ENCODE results near the gene IGFBP3. TPM values are rescaled to one million over a fixed set of nuclear protein-coding genes. Genes with fewer than 3 reads are reported as not detected.

Gene IGFBP3
- total and polyA plus RNA-seq, 2 of the 13 experiments (the other 11 are each of a cell fraction or from before 2014, with no cell fraction given): 57.5 TPM; not detected in 1

GRCh38 chr7:45924283-45924682 is 3.2 kb upstream of the IGFBP3 start:
- no peak overlapping the region for H3K4me2 ChIP-seq (ENCODE audit: low read depth, low read length)
- in situ Hi-C loops (cut with HindIII; ENCODE audit: extremely low pct_ligation_motif_present, low pct_unique_long_range_greater_than_20kb): loop anchor here (5.0 kb wide), 2 partner anchors 428 to 1163 kb away; no protein-coding TSS in a partner anchor
- intact Hi-C loops (cut with micrococcal nuclease; ENCODE audit: unreplicated experiment): loop anchor here (10.0 kb wide), 1 partner anchor 291 kb away; no protein-coding TSS in a partner anchor

DNA sequence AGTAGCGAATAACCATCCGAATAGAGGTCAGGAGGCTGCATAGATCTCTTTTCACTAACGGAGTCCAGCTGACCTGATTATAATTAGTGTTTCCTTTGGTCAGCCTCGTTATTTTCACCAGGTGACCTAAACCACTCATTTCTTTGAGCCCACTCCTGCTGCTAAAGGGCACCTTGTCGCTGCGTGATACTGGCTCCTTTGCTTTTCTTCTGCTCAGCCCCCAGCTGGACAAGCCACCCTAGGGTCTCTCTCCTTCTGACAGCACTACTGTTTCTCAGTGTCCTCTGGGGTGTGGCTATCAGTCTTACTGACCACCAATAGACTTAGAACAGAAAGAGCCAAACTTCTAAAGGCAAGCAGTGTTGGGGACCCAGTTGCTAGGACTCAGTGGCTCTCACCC is 2.7 kb upstream of the IGFBP3 start:
- POLR2A ChIA-PET: interaction anchor here (1.1 kb wide), 1 partner anchor 42 kb away, joined by 3 read pairs; no protein-coding TSS in a partner anchor
- CTCF ChIA-PET (ENCODE audit: low intra/inter-chr PET ratio, low total read pairs): interaction anchor here (1.6 to 2.9 kb wide), 4 partner anchors 15 to 1165 kb away, joined by 3 to 52 read pairs (median 10); no protein-coding TSS in a partner anchor

More at GRCh38 chr7:45924283-45924682, 3.2 kb upstream of the IGFBP3 start:
- H3K9ac ChIP-seq (ENCODE audit: insufficient read depth, low read depth, low read length): no peak overlapping the region
- BruUV-seq (replicated peaks): no TSS peak
- no peak for FAIRE-seq
- peaks cover 17% of the 10 kb centered on the region; the same call in 1 of the 2 replicates for H3K4me1 ChIP-seq (ENCODE audit: insufficient read depth, low read length)
- H4K20me1 ChIP-seq (ENCODE audit: insufficient read depth, low read length): no peaks in the 10 kb centered on the region
- no peaks in the 10 kb centered on the region for H3K9me3 ChIP-seq (ENCODE audit: low read length)
- H3K27me3 ChIP-seq (ENCODE audit: control insufficient read depth in 1 of 2, insufficient read depth in 2 of 2, low read length in 2 of 2): peaks cover 5 to 41% of the 10 kb centered on the region in 2 experiments; a peak in 4 of 5 replicates
- CTCF ChIA-PET (ENCODE audit: low intra/inter-chr PET ratio, low total read pairs): interaction anchor here (1.6 to 2.9 kb wide), 2 partner anchors 15 to 428 kb away, joined by 3 to 52 read pairs; no protein-coding TSS in a partner anchor
- no peak overlapping the region for H3K4me3 ChIP-seq (replicated peaks in 1 of 3; ENCODE audit: insufficient read depth in 1 of 3, low read depth in 2 of 3, low read length in 3 of 3)
- no peak for ATAC-seq
- WGBS (ENCODE audit: low lambda C conversion rate): 2% methylated on average over 4 of the region's 5 CpGs
- peak; percentile 49; the same call in 1 of the 2 replicates for TF ChIP-seq FOSL2 (CRISPR knock-in tag; IDR thresholded peaks at IDR 0.05)
- no peak for TF ChIP-seq KAT2B (IDR thresholded peaks at IDR 0.05; ENCODE audit: borderline replicate concordance, low read depth, low read length)
- DNase-seq (ENCODE audit: low spot score): no peak
- POLR2A ChIA-PET: interaction anchor here (1.1 kb wide), 1 partner anchor 42 kb away, joined by 3 read pairs; no protein-coding TSS in a partner anchor
- no peaks in the 10 kb centered on the region for H3K79me2 ChIP-seq (ENCODE audit: insufficient read depth, low read length)
- no peak overlapping the region for H2AFZ ChIP-seq (ENCODE audit: low read length)
- H3K36me3 ChIP-seq (replicated peaks in 1 of 2; ENCODE audit: control insufficient read depth in 1 of 2, insufficient read depth in 2 of 2, low read length in 2 of 2): no peaks in the 10 kb centered on the region
- H3K27ac ChIP-seq (ENCODE audit: extremely low read length, insufficient read depth, low read length): no peak overlapping the region

More for the DNA sequence above, 2.7 kb upstream of the IGFBP3 start:
- intact Hi-C loops (cut with micrococcal nuclease; ENCODE audit: unreplicated experiment) (loop anchor here (1.0 to 10.0 kb wide), 6 partner anchors 181 to 1257 kb away; no protein-coding TSS in a partner anchor), in situ Hi-C loops (cut with HindIII; ENCODE audit: extremely low pct_ligation_motif_present, low pct_unique_long_range_greater_than_20kb) (loop anchor here (5.0 kb wide), 2 partner anchors 428 to 1163 kb away; no protein-coding TSS in a partner anchor)
- Histone ChIP-seq H3K9me3 (ENCODE audit: low read length) (no peaks in the 10 kb centered on the region), H3K4me2 (ENCODE audit: low read depth, low read length) (no peak overlapping the region), H3K4me3 (replicated peaks in 1 of 3; ENCODE audit: insufficient read depth in 1 of 3, low read depth in 2 of 3, low read length in 3 of 3) (no peak overlapping the region), H3K9ac (ENCODE audit: insufficient read depth, low read depth, low read length) (no peak overlapping the region), H2AFZ (ENCODE audit: low read length) (no peak overlapping the region), H3K36me3 (replicated peaks in 1 of 2; ENCODE audit: control insufficient read depth in 1 of 2, insufficient read depth in 2 of 2, low read length in 2 of 2) (no peaks in the 10 kb centered on the region), H3K27me3 (ENCODE audit: control insufficient read depth in 1 of 2, insufficient read depth in 2 of 2, low read length in 2 of 2) (peaks cover 5 to 43% of the 10 kb centered on the region in 2 experiments; a peak in 4 of 5 replicates), H3K4me1 (ENCODE audit: insufficient read depth, low read length) (peaks cover 17% of the 10 kb centered on the region; the same call in 1 of the 2 replicates), H4K20me1 (ENCODE audit: insufficient read depth, low read length) (no peaks in the 10 kb centered on the region; the same call in 1 of the 2 replicates), H3K79me2 (ENCODE audit: insufficient read depth, low read length) (no peaks in the 10 kb centered on the region), H3K27ac (ENCODE audit: extremely low read length, insufficient read depth, low read length) (no peak overlapping the region)
- no peak for TF ChIP-seq SNRNP70 (IDR thresholded peaks at IDR 0.05; ENCODE audit: low read depth, low read length)
- no peak for TF ChIP-seq TCF12 (IDR thresholded peaks at IDR 0.05)
- no peak for TF ChIP-seq TCF12 (CRISPR knock-in tag; IDR thresholded peaks at IDR 0.05)
- no peak for TF ChIP-seq ZNF34 (CRISPR knock-in tag; IDR thresholded peaks at IDR 0.05; ENCODE audit: borderline replicate concordance)
- TF ChIP-seq, protein P1, sequence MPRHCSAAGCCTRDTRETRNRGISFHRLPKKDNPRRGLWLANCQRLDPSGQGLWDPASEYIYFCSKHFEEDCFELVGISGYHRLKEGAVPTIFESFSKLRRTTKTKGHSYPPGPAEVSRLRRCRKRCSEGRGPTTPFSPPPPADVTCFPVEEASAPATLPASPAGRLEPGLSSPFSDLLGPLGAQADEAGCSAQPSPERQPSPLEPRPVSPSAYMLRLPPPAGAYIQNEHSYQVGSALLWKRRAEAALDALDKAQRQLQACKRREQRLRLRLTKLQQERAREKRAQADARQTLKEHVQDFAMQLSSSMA (CRISPR knock-in tag; IDR thresholded peaks at IDR 0.05): no peak
- TF ChIP-seq EED (CRISPR knock-in tag; IDR thresholded peaks at IDR 0.05): no peak
- TF ChIP-seq GABPB1 (CRISPR knock-in tag; IDR thresholded peaks at IDR 0.05): no peak
- TF ChIP-seq GABPA (IDR thresholded peaks at IDR 0.05; ENCODE audit: low read depth, low read length): no peak
- TF ChIP-seq GABPA (CRISPR knock-in tag; IDR thresholded peaks at IDR 0.05; ENCODE audit: low read depth): no peak
- no peak for TF ChIP-seq SATB2 (CRISPR knock-in tag; IDR thresholded peaks at IDR 0.05)
- TF ChIP-seq TGIF2 (CRISPR knock-in tag; IDR thresholded peaks at IDR 0.05): no peak
- TF ChIP-seq ZBTB14 (CRISPR knock-in tag; IDR thresholded peaks at IDR 0.05): no peak
- TF ChIP-seq STAT5B (CRISPR knock-in tag; IDR thresholded peaks at IDR 0.05): no peak
- TF ChIP-seq, protein P2, sequence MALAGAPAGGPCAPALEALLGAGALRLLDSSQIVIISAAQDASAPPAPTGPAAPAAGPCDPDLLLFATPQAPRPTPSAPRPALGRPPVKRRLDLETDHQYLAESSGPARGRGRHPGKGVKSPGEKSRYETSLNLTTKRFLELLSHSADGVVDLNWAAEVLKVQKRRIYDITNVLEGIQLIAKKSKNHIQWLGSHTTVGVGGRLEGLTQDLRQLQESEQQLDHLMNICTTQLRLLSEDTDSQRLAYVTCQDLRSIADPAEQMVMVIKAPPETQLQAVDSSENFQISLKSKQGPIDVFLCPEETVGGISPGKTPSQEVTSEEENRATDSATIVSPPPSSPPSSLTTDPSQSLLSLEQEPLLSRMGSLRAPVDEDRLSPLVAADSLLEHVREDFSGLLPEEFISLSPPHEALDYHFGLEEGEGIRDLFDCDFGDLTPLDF (CRISPR knock-in tag; IDR thresholded peaks at IDR 0.05): no peak
- FAIRE-seq (no peak), ATAC-seq (no peak), DNase-seq (ENCODE audit: low spot score) (no peak)
- WGBS (ENCODE audit: low lambda C conversion rate): 66% methylated on average over 6 of the region's 6 CpGs
- BruUV-seq (replicated peaks): no TSS peak

Data from HepG2 (cell line).